NCI-H2081 (cell line): Measurements from ENCODE around the gene SIPA1L3.

Source experiments
- DNase-seq, 2 experiments: peaks; one replicate each; lab custom pipeline; 2025; lab: John Stamatoyannopoulos, UW

The SIPA1L3 gene

DNA sequence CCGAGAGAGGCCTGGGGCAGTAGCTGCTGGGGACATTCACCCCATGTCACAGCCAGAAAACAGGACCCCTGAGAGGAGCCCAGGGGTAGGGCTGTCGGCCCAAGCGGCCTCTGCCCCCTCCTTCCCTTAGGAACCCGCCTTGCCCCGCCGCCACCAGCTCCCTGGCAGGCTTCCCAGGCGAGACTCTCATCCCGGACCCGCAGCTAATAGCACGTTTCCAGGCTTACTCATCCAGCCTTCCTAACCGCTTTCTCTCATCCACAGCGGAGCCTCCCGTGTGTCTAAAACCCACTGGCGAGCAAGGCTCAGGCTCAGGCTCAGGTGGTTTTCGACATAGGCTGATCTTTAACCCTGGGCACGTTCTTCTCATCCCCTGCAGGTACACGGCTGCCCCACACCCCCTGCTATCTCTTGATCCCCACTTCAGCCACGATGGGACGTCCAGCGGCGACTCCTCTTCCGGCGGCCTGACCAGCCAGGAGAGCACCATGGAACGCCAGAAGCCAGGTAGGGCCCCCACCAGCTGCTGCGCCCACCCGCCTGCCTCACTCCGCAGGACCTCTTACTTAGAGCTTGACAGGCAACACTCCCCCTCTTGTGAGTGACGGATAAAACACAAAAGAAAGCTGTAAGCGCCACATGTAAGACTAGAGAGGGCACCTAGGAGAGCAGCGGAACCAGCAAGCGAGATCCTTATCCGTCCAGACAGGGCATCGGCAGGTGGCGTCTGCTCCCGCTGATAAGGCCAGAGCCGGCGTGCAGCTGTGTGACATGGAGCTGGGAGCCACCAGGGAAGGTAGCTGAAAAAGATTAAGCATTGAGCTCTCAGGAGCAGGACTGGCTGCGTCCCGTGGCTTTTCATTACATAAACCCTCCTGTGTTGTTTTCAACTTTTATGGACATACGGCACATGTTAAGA lies 245.7 kb downstream of the SIPA1L3 start:
- DNase-seq = no peak

DNA sequence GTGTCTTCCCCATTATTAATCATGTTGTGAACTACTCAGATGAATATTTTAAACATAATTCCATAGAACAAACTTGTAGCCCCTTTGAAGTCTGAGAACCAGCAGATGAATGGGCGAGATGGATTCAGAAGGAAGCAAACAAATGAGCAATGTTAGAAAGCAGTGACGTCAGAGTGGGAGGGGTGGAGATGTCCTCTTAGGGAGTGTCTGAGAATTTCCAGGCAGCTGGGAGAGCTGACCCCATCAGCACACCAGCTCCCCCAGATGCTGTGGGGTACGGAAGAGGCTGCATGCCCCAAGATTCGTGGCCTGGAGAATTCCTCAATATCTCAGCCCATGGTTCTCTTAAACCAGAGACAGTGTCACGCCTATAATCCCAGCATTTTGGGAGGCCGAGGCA lies 248.4 kb downstream of the SIPA1L3 start:
- DNase-seq = no peak

DNA sequence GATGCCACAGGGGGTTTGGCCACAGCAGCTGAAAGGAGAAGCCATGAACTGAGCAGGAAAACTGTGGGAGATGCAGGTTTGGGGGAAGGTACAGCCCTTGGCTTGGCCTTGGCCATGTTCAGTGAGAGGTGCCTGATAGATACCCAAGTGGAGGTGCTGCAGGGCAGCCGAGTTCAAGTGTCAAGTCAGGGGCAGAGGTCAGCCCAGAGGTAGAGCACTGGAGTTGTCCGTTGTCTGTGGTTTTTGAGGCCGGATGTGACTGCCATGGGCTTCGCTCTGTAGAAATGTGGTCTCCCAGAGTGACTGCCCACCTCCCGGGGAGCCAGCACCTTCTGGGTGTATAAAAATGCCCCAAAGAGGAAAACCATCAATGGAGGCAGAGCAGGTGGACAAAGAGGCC lies 251.7 kb downstream of the SIPA1L3 start:
- no peak for DNase-seq

GRCh38 chr19:38162094-38162493 lies 255.1 kb downstream of the SIPA1L3 start:
- no peak for DNase-seq

GRCh38 chr19:38162632-38163031 lies 255.6 kb downstream of the SIPA1L3 start:
- no peak for DNase-seq

- no peak for DNase-seq
Observed at GRCh38 chr19:38163419-38164290, 256.6 kb downstream of the SIPA1L3 start.

- DNase-seq = no peak
Observed at GRCh38 chr19:38164526-38164925, 257.5 kb downstream of the SIPA1L3 start.

DNA sequence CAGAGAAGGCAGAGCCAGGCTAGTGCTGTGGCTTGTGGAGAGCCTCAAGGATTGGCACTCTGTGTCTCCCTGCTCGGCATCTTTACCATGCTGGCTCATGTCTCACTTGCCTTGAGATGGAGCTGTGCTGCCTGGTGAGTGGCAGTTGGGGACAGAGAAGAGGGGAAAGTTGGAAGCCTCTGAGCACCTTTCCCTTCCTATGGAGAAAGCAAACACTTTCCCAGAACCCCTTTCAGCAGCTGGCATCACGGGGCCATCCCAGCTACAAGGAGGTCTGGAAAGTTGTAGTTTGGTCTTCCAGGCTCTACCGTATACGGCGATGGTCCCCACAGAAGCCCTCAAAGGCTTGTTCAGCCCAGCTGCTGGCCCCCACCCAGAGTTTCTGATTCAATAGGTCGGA lies 258.3 kb downstream of the SIPA1L3 start:
- no peak for DNase-seq

DNA sequence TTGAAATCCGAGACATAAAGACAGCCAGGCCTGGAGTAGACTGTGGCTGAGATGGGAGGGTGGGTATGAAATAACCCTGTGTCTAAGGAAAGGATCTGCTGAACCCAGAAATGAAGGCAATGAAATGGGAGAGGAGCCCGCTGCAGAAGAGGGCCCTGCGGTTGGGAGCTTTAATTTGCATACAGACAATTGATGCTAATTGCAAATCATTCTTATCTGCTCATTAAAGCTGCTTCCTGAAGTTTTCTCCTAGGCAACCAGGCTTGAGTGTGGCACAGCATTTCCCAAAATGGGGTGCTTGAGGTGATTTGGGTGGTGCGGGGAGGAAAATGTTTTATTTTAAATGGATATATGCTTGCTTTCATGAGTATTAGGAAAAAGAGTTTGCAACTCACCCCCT lies 261.6 kb downstream of the SIPA1L3 start:
- no peak for DNase-seq

- DNase-seq = peak; percentile 9 to 79
Observed at GRCh38 chr19:38170334-38170733, 263.3 kb downstream of the SIPA1L3 start.

- DNase-seq = no peak
Observed at GRCh38 chr19:38172001-38172400, 265.0 kb downstream of the SIPA1L3 start.

- peak; percentile 82 to 95 for DNase-seq
Observed at GRCh38 chr19:38173291-38174041, 266.5 kb downstream of the SIPA1L3 start.

- no peak for DNase-seq
Observed at GRCh38 chr19:38175422-38175821, 268.4 kb downstream of the SIPA1L3 start.

DNA sequence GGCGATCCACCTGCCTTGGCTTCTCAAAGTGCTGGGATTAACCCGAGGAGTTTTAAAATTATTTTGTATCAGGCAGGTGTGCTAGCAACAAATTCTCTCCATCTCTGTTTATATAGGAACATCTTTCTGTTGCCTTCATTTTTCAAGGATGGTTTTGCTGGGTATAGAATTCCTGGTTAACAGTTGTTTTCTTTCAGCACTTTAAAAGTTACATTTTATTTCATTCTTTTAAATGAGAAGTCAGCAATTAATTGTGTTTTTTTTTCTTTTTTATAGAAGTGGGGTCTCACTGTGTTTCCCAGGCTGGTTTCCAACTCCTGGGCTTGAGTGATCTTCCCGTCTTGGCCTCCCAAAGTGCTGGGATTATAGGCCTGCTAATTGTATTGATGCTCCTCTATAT lies 273.1 kb downstream of the SIPA1L3 start:
- no peak for DNase-seq

DNA sequence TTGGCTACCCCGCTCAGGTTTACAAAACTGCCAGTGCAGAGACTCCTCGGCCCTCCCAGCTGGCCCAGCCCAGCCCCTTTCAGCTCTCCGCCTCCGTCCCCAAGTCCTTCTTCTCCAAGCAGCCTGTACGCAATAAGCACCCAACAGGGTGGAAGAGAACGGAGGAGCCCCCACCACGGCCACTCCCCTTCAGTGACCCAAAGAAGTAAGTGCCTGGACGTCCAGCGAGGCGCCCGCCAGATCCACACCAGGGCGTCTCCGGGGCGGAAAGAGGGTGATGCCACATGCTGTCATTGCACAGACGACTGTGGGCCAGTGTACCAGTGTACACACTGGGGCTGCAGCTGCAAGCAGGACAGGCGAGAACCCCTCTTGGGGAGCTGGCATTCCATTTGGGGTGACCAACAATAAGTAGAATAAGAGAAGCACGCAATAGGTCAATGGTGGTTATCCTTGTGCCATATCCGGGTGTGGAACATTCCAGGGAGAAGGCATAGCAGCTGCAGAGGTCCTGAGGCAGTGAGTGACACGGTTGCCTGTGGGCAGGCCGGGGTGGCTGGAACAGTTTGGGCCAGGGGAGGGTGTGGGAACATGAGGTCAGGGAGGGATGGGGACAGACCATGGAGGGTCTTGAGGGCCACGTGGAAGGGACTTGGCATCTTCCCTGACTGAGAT lies 275.7 kb downstream of the SIPA1L3 start:
- no peak for DNase-seq

DNA sequence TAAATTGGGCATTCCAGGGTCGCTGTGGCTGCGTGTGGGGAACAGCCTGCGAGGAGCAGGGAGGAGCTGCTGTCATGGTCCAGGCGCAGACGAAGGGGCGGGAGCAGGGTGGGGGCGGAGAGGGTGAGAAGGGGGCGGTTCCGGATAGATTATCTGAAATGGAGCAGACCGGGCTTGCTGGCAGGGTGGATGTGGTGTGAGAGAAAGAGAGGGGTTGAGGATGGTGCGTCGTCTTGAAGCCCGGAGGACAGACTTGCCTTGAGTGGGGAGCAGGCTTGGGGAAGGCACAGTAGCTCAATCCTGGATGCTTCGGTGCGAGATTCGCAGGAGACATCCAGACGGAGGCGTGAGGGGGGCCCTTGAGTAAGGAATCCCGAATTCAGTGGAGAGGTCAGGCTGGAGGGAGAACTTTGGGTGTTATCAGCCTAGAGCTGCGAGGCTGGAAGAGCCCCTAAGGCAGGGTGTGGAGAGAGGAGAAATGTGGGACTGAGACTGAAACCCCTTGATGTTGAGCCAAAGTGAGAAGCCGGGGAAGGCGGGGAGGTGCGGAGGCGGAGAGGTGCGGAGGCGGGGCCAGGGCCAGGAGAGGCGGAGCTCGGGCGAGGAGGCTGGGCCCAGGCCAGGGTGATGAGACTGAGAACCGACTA lies 276.4 kb downstream of the SIPA1L3 start:
- DNase-seq = no peak

GRCh38 chr19:38184815-38185214 lies 277.8 kb downstream of the SIPA1L3 start:
- DNase-seq = no peak

GRCh38 chr19:38185562-38185961 lies 278.6 kb downstream of the SIPA1L3 start:
- DNase-seq = no peak

DNA sequence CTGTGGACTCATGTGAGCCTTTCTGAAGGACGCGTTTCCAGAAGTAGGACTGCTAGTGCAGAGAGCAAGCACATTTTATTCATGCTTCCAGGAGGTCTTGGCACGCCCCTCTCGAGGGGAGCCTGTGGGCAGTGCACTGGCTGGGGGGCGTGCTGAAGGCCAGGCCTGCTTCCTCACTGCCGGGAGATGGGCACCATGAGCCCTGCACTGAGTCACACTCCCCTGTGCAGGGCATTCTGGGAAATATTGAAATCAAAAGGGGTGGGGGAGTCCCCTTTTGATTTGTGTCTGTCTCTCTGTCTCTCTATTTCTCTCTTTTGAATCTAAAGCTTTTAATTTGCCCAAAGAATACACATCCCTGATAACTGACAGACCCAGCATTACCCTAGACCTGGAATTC lies 283.1 kb downstream of the SIPA1L3 start:
- no peak for DNase-seq

DNA sequence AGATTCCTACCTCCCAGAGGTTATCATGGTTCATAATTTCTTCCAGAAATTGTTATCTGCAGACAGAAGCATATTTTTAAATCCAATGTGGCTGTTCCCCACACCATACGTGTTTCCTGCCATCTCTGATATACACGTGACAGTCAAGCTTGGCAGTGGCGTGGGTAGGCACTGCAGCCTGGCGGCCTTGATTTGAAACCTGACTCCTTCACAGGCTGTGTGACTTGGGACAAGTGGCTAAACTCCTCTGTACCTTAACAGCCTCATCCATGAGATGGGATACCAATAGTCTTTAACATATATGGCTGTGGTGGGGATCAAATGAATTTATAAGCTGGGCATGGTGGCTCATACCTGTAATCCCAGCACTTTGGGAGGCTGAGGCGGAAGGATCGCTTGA lies 283.8 kb downstream of the SIPA1L3 start:
- DNase-seq = no peak

GRCh38 chr19:38191747-38192146 lies 284.7 kb downstream of the SIPA1L3 start:
- DNase-seq = no peak
